Osteoblast (primary cell): ENCODE measurements around the gene PTPRD. TPM values are rescaled to one million over a fixed set of nuclear protein-coding genes. Genes with fewer than 3 reads are reported as not detected.

Source experiments
- DNase-seq: peaks from one replicate; pipeline ENCODE4 v3.0.0; 2011; ENCODE audit warnings: low spot score, mixed read lengths; ENCODE audit not compliant: insufficient read length; ENCODE audit errors: missing footprints
- H2AFZ ChIP-seq: 2 replicates; pipeline ENCODE4 v1.6.0; 2011; ENCODE audit warnings: mild to moderate bottlenecking, low read length
- H3K27ac ChIP-seq: 2 replicates; pipeline ENCODE4 v1.5.1; 2011; ENCODE audit warnings: mild to moderate bottlenecking, low read depth, low read length, moderate library complexity
- H3K27me3 ChIP-seq: 2 replicates; pipeline ENCODE4 v1.6.0; 2012; ENCODE audit warnings: mild to moderate bottlenecking, control low read depth, inconsistent platforms, low read length, moderate library complexity; ENCODE audit not compliant: insufficient read depth
- H3K36me3 ChIP-seq: 2 replicates; pipeline ENCODE4 v1.5.1; 2011; ENCODE audit warnings: mild to moderate bottlenecking, low read length, control low read depth, moderate library complexity; ENCODE audit not compliant: insufficient read depth
- H3K4me1 ChIP-seq: 2 replicates; pipeline ENCODE4 v1.5.1; 2011; ENCODE audit warnings: mild to moderate bottlenecking, low read length, control low read depth, moderate library complexity; ENCODE audit not compliant: insufficient read depth
- H3K4me2 ChIP-seq: 2 replicates; pipeline ENCODE4 v1.6.0; 2011; ENCODE audit warnings: mild to moderate bottlenecking, low read length; ENCODE audit not compliant: insufficient read depth
- H3K4me3 ChIP-seq: fragments of 200-600 bp; sonication (generic); 3 replicates; pipeline ENCODE4 v1.5.1; 2012; ENCODE audit warnings: mild to moderate bottlenecking, low read length, inconsistent platforms; ENCODE audit not compliant: insufficient read depth
- H3K79me2 ChIP-seq: 2 replicates; pipeline ENCODE4 v1.6.0; 2012; ENCODE audit warnings: mild to moderate bottlenecking, low read length, control low read depth, inconsistent platforms; ENCODE audit not compliant: insufficient read depth
- H3K9me3 ChIP-seq: 2 replicates; pipeline ENCODE4 v1.5.1; 2011; ENCODE audit warnings: low read depth, low read length, control low read depth
- H4K20me1 ChIP-seq: 2 replicates; pipeline ENCODE4 v1.6.0; 2012; ENCODE audit warnings: mild to moderate bottlenecking, low read length, control low read depth; ENCODE audit not compliant: insufficient read depth
- total RNA-seq: library from RNA; depleted of rRNA; stranded (reverse); fragments of >200 nt; gene quantifications from 2 replicates; pipeline ENCODE4 v1.2.3, GENCODE V29; 2012
- TF ChIP-seq, protein P1 (sequence below): IDR thresholded peaks from 2 replicates; pipeline ENCODE4 v1.5.1; 2011; ENCODE audit warnings: mild to moderate bottlenecking, low read depth, low read length, moderate library complexity; ENCODE audit errors: extremely low read depth

Gene PTPRD
- total RNA-seq, 1 donor: 23.9 TPM

- TF ChIP-seq, protein P1, sequence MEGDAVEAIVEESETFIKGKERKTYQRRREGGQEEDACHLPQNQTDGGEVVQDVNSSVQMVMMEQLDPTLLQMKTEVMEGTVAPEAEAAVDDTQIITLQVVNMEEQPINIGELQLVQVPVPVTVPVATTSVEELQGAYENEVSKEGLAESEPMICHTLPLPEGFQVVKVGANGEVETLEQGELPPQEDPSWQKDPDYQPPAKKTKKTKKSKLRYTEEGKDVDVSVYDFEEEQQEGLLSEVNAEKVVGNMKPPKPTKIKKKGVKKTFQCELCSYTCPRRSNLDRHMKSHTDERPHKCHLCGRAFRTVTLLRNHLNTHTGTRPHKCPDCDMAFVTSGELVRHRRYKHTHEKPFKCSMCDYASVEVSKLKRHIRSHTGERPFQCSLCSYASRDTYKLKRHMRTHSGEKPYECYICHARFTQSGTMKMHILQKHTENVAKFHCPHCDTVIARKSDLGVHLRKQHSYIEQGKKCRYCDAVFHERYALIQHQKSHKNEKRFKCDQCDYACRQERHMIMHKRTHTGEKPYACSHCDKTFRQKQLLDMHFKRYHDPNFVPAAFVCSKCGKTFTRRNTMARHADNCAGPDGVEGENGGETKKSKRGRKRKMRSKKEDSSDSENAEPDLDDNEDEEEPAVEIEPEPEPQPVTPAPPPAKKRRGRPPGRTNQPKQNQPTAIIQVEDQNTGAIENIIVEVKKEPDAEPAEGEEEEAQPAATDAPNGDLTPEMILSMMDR: no peak
- Histone ChIP-seq H3K27ac (no peak overlapping the region), H3K27me3 (no peaks in the 10 kb centered on the region), H2AFZ (no peak overlapping the region), H3K36me3 (no peaks in the 10 kb centered on the region), H3K9me3 (no peaks in the 10 kb centered on the region), H3K4me3 (no peak overlapping the region), H4K20me1 (no peaks in the 10 kb centered on the region), H3K4me1 (no peaks in the 10 kb centered on the region), H3K4me2 (no peak overlapping the region), H3K79me2 (no peaks in the 10 kb centered on the region)
- no peak for DNase-seq
Observed at GRCh38 chr9:10605388-10605787, 7.4 kb downstream of the PTPRD start.

DNA sequence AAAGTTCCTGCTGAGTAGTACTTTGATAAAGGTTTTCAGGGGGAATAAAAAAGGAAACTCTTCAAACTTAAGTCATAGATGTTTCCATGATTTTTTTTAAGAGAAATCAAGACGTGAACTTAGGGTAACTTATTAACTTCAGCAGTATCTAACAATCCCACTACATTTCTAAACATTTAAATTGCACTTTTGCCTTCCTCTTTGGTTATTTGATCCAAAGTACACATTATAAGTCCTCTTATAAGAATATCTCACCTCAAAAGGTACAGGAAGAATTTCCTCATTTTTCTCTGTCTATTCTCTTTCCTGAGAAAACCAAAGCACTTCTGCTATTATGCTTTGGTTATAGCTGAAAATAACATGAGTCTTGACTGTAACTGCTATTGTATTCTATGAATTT lies 7.9 kb downstream of the PTPRD start:
- no peak for DNase-seq
- H3K27ac ChIP-seq: no peak overlapping the region
- H3K9me3 ChIP-seq: no peaks in the 10 kb centered on the region
- no peak overlapping the region for H3K4me3 ChIP-seq
- H3K4me1 ChIP-seq: no peaks in the 10 kb centered on the region
- H4K20me1 ChIP-seq: no peaks in the 10 kb centered on the region
- TF ChIP-seq, protein P1: no peak
- H3K27me3 ChIP-seq: no peaks in the 10 kb centered on the region
- no peak overlapping the region for H3K4me2 ChIP-seq
- H3K36me3 ChIP-seq: no peaks in the 10 kb centered on the region
- H3K79me2 ChIP-seq: no peaks in the 10 kb centered on the region
- H2AFZ ChIP-seq: no peak overlapping the region

DNA sequence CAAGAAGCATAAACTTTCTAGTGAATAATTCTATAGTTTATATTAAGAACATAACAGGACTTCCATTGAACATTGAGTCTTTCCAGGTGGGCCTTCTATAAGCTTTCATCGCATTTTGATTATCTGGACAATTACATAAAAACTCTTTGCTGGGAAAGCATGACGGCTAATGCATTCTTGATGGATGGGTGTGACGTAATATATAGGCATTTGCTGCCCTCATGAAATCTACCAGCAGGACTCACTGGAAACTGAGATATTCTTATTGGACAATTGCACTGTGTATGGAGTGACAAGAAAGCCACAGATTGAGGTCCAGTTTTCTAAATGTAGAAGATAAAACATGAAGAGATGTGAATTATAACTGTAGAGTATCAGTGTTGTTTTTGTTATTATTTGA lies 15.0 kb downstream of the PTPRD start:
- H3K4me1 ChIP-seq: no peaks in the 10 kb centered on the region
- H3K9me3 ChIP-seq: no peaks in the 10 kb centered on the region
- no peaks in the 10 kb centered on the region for H3K79me2 ChIP-seq
- no peaks in the 10 kb centered on the region for H4K20me1 ChIP-seq
- TF ChIP-seq, protein P1: no peak
- no peak overlapping the region for H3K27ac ChIP-seq
- no peak overlapping the region for H3K4me3 ChIP-seq
- no peak overlapping the region for H2AFZ ChIP-seq
- no peaks in the 10 kb centered on the region for H3K36me3 ChIP-seq
- no peak overlapping the region for H3K4me2 ChIP-seq
- no peak for DNase-seq
- H3K27me3 ChIP-seq: no peaks in the 10 kb centered on the region

DNA sequence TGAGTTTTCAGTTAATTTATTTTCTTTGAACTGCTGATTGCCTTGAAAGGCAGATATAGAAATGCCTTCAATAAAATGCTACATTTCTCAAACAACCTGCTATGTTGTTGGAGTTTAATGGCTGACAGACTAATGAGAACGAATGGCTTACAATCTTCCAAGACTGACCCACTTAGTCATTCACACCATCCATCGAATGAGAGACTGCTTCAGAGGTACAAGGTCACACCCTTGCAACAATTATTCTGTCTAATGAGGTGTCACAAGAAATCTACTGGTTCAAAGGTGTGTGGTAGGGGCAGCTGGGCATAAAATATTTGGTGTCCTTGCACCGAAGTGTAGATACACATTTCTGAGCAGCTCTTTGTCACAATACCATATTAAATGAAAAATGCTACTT lies 18.3 kb downstream of the PTPRD start:
- TF ChIP-seq, protein P1: no peak

More for the DNA sequence above, 18.3 kb downstream of the PTPRD start:
- DNase-seq: no peak
- Histone ChIP-seq H3K4me1 (no peaks in the 10 kb centered on the region), H3K36me3 (no peaks in the 10 kb centered on the region), H3K9me3 (no peaks in the 10 kb centered on the region), H3K4me3 (no peak overlapping the region), H3K27ac (no peak overlapping the region), H2AFZ (no peak overlapping the region), H3K27me3 (no peaks in the 10 kb centered on the region), H4K20me1 (no peaks in the 10 kb centered on the region), H3K79me2 (no peaks in the 10 kb centered on the region), H3K4me2 (no peak overlapping the region)
